Measurements from ENCODE around the gene PIP5K1B. TPM values are rescaled to one million over a fixed set of nuclear protein-coding genes. Genes with fewer than 3 reads are reported as not detected.

PIP5K1B gene
- total and polyA plus RNA-seq, 2 experiments from 2014 or later = 1.3 to 2.8 TPM

- TF ChIP-seq, protein P1, sequence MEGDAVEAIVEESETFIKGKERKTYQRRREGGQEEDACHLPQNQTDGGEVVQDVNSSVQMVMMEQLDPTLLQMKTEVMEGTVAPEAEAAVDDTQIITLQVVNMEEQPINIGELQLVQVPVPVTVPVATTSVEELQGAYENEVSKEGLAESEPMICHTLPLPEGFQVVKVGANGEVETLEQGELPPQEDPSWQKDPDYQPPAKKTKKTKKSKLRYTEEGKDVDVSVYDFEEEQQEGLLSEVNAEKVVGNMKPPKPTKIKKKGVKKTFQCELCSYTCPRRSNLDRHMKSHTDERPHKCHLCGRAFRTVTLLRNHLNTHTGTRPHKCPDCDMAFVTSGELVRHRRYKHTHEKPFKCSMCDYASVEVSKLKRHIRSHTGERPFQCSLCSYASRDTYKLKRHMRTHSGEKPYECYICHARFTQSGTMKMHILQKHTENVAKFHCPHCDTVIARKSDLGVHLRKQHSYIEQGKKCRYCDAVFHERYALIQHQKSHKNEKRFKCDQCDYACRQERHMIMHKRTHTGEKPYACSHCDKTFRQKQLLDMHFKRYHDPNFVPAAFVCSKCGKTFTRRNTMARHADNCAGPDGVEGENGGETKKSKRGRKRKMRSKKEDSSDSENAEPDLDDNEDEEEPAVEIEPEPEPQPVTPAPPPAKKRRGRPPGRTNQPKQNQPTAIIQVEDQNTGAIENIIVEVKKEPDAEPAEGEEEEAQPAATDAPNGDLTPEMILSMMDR (conservative IDR thresholded peaks at IDR 0.05; ENCODE audit: low read depth in 2 of 2) = no peak
- TF ChIP-seq, protein P2, sequence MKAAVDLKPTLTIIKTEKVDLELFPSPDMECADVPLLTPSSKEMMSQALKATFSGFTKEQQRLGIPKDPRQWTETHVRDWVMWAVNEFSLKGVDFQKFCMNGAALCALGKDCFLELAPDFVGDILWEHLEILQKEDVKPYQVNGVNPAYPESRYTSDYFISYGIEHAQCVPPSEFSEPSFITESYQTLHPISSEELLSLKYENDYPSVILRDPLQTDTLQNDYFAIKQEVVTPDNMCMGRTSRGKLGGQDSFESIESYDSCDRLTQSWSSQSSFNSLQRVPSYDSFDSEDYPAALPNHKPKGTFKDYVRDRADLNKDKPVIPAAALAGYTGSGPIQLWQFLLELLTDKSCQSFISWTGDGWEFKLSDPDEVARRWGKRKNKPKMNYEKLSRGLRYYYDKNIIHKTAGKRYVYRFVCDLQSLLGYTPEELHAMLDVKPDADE (IDR thresholded peaks at IDR 0.05) = no peak
- TF ChIP-seq EZH2phosphoT487 (IDR thresholded peaks at IDR 0.05; ENCODE audit: unreplicated experiment) = no peak
- TF ChIP-seq EZH2 (IDR thresholded peaks at IDR 0.05; ENCODE audit: low read depth, unreplicated experiment) = no peak
- TF ChIP-seq STAT1 (IDR thresholded peaks at IDR 0.05; ENCODE audit: unreplicated experiment) = no peak
- no peak for TF ChIP-seq JUNB (IDR thresholded peaks at IDR 0.05; ENCODE audit: unreplicated experiment)
- TF ChIP-seq POLR2AphosphoS5 (IDR thresholded peaks at IDR 0.05; ENCODE audit: low read depth) = no peak
- TF ChIP-seq ZNF331 (CRISPR knock-in tag; IDR thresholded peaks at IDR 0.05; ENCODE audit: low read depth) = no peak
- TF ChIP-seq ZNF114 (CRISPR knock-in tag; IDR thresholded peaks at IDR 0.05) = no peak
Measured at GRCh38 chr9:68732405-68733020, 27.5 kb downstream of the PIP5K1B start (continued).

- no peaks in the 10 kb centered on the region for H3K36me3 ChIP-seq (ENCODE audit: insufficient read depth)
- no peaks in the 10 kb centered on the region for H3K27me3 ChIP-seq (ENCODE audit: insufficient read depth)
- peaks cover 11% of the 10 kb centered on the region for H3K4me1 ChIP-seq (ENCODE audit: insufficient read depth)
- no peak for ATAC-seq
- no peak overlapping the region for H2AFZ ChIP-seq
- H3K79me2 ChIP-seq (replicated peaks; ENCODE audit: insufficient read depth) = no peaks in the 10 kb centered on the region
- H4K20me1 ChIP-seq (replicated peaks; ENCODE audit: insufficient read depth) = no peaks in the 10 kb centered on the region
- H3K4me3 ChIP-seq = no peak overlapping the region
- no peak overlapping the region for H3K4me2 ChIP-seq
- H3K36me3 Mint-ChIP-seq (ENCODE audit: low read depth) = no peaks in the 10 kb centered on the region
- no peaks in the 10 kb centered on the region; the same call in none of the 2 replicates for H3K9me2 ChIP-seq (ENCODE audit: insufficient read depth)
- H3F3A ChIP-seq (replicated peaks; ENCODE audit: low read depth) = no peaks in the 10 kb centered on the region
- H3K4me3 Mint-ChIP-seq = no peak overlapping the region
- H3K4me1 Mint-ChIP-seq = peaks cover 29% of the 10 kb centered on the region
- no peaks in the 10 kb centered on the region for H3K9me3 Mint-ChIP-seq
- no peak overlapping the region for H3K27ac Mint-ChIP-seq
- H3K27ac ChIP-seq (ENCODE audit: low read depth) = no peak overlapping the region
- peaks cover 1% of the 10 kb centered on the region for H3K27me3 Mint-ChIP-seq (ENCODE audit: insufficient read depth, low read depth, poor library complexity)
- DNase-seq (ENCODE audit: low spot score) = no peak
- TF ChIP-seq CREB1 (CRISPR knock-in tag; IDR thresholded peaks at IDR 0.05; ENCODE audit: low read depth) (no peak), STAT1 (IDR thresholded peaks at IDR 0.05; ENCODE audit: unreplicated experiment) (no peak), EZH2phosphoT487 (IDR thresholded peaks at IDR 0.05; ENCODE audit: unreplicated experiment) (no peak), NANOG (IDR thresholded peaks at IDR 0.05; ENCODE audit: borderline replicate concordance) (no peak), ZNF114 (CRISPR knock-in tag; IDR thresholded peaks at IDR 0.05) (no peak), REST (IDR thresholded peaks at IDR 0.05; ENCODE audit: unreplicated experiment) (no peak), ZNF331 (CRISPR knock-in tag; IDR thresholded peaks at IDR 0.05; ENCODE audit: low read depth) (no peak)
- TF ChIP-seq, protein P3, sequence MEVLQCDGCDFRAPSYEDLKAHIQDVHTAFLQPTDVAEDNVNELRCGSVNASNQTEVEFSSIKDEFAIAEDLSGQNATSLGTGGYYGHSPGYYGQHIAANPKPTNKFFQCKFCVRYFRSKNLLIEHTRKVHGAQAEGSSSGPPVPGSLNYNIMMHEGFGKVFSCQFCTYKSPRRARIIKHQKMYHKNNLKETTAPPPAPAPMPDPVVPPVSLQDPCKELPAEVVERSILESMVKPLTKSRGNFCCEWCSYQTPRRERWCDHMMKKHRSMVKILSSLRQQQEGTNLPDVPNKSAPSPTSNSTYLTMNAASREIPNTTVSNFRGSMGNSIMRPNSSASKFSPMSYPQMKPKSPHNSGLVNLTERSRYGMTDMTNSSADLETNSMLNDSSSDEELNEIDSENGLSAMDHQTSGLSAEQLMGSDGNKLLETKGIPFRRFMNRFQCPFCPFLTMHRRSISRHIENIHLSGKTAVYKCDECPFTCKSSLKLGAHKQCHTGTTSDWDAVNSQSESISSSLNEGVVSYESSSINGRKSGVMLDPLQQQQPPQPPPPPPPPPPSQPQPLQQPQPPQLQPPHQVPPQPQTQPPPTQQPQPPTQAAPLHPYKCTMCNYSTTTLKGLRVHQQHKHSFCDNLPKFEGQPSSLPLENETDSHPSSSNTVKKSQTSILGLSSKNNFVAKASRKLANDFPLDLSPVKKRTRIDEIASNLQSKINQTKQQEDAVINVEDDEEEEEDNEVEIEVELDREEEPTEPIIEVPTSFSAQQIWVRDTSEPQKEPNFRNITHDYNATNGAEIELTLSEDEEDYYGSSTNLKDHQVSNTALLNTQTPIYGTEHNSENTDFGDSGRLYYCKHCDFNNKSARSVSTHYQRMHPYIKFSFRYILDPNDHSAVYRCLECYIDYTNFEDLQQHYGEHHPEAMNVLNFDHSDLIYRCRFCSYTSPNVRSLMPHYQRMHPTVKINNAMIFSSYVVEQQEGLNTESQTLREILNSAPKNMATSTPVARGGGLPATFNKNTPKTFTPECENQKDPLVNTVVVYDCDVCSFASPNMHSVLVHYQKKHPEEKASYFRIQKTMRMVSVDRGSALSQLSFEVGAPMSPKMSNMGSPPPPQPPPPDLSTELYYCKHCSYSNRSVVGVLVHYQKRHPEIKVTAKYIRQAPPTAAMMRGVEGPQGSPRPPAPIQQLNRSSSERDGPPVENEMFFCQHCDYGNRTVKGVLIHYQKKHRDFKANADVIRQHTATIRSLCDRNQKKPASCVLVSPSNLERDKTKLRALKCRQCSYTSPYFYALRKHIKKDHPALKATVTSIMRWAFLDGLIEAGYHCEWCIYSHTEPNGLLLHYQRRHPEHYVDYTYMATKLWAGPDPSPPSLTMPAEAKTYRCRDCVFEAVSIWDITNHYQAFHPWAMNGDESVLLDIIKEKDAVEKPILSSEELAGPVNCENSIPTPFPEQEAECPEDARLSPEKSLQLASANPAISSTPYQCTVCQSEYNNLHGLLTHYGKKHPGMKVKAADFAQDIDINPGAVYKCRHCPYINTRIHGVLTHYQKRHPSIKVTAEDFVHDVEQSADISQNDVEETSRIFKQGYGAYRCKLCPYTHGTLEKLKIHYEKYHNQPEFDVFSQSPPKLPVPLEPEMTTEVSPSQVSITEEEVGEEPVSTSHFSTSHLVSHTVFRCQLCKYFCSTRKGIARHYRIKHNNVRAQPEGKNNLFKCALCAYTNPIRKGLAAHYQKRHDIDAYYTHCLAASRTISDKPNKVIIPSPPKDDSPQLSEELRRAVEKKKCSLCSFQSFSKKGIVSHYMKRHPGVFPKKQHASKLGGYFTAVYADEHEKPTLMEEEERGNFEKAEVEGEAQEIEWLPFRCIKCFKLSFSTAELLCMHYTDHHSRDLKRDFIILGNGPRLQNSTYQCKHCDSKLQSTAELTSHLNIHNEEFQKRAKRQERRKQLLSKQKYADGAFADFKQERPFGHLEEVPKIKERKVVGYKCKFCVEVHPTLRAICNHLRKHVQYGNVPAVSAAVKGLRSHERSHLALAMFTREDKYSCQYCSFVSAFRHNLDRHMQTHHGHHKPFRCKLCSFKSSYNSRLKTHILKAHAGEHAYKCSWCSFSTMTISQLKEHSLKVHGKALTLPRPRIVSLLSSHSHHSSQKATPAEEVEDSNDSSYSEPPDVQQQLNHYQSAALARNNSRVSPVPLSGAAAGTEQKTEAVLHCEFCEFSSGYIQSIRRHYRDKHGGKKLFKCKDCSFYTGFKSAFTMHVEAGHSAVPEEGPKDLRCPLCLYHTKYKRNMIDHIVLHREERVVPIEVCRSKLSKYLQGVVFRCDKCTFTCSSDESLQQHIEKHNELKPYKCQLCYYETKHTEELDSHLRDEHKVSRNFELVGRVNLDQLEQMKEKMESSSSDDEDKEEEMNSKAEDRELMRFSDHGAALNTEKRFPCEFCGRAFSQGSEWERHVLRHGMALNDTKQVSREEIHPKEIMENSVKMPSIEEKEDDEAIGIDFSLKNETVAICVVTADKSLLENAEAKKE (CRISPR knock-in tag; IDR thresholded peaks at IDR 0.05) = no peak
Measured at GRCh38 chr9:68733021-68733405, 28.0 kb downstream of the PIP5K1B start.

Measured in GM23338 (cell line).